Measurements from ENCODE around the gene CLN3.
"Not testable (repeated sequence)": the region's sequence is repeated elsewhere in the genome, so short reads cannot be mapped to it uniquely, and the experiment has no call there.

Gene CLN3

GRCh38 chr16:28475221-28475620 lies 16.7 kb downstream of the CLN3 start:
- TF ChIP-seq CTCF (IDR thresholded peaks at IDR 0.05; ENCODE audit: insufficient read depth, low read depth, low read length, missing control alignments) = no peak
- DNase-seq (ENCODE audit: low read depth) = no peak
- H3K4me3 ChIP-seq (ENCODE audit: low read length) = no peak overlapping the region

- no peak overlapping the region for H3K4me3 ChIP-seq (ENCODE audit: low read length)
- no peak for DNase-seq (ENCODE audit: low read depth)
- no peak for TF ChIP-seq CTCF (IDR thresholded peaks at IDR 0.05; ENCODE audit: insufficient read depth, low read depth, low read length, missing control alignments)
These were observed 18.1 kb downstream of the CLN3 start for GRCh38 chr16:28473714-28474265.

- H3K4me3 ChIP-seq (ENCODE audit: low read length); DNase-seq (ENCODE audit: low read depth): not testable (repeated sequence)
These were observed 44.8 kb downstream of the CLN3 start for GRCh38 chr16:28447081-28447480.

- not testable (repeated sequence) for DNase-seq (ENCODE audit: low read depth); H3K4me3 ChIP-seq (ENCODE audit: low read length)
These were observed 45.5 kb downstream of the CLN3 start for GRCh38 chr16:28446388-28446787.

GRCh38 chr16:28443943-28444342 lies 47.9 kb downstream of the CLN3 start:
- H3K4me3 ChIP-seq (ENCODE audit: low read length); DNase-seq (ENCODE audit: low read depth): not testable (repeated sequence)

GRCh38 chr16:28438899-28439298 lies 53.0 kb downstream of the CLN3 start:
- H3K4me3 ChIP-seq (ENCODE audit: low read length); DNase-seq (ENCODE audit: low read depth): not testable (repeated sequence)

- not testable (repeated sequence) for DNase-seq (ENCODE audit: low read depth); H3K4me3 ChIP-seq (ENCODE audit: low read length)
These were observed 56.5 kb downstream of the CLN3 start for GRCh38 chr16:28435340-28435739.

Measured in epithelial cell of esophagus (primary cell).